Keratinocyte (primary cell): Measurements from ENCODE around the gene LGALS4.
"Not testable (repeated sequence)": the region's sequence is repeated elsewhere in the genome, so short reads cannot be mapped to it uniquely, and the experiment has no call there.

ENCODE experiments used
- EZH2 ChIP-seq: IDR thresholded peaks from one replicate; pipeline ENCODE4 v1.6.1; 2012; ENCODE audit warnings: inconsistent platforms, mild to moderate bottlenecking, low read length, moderate library complexity
- TF ChIP-seq, protein P1 (sequence below), 3 experiments: IDR thresholded peaks in 1 of 3; conservative IDR thresholded peaks in 1 of 3; optimal IDR thresholded peaks in 1 of 3; 2 replicates in 2 of 3; 3 replicates in 1 of 3; pipeline versions ENCODE3 to v1.5.1; 2011; ENCODE audit warnings: low read length in 3 of 3, mild to moderate bottlenecking in 3 of 3, moderate library complexity in 2 of 3, control low read depth in 1 of 3, inconsistent platforms in 1 of 3; ENCODE audit not compliant: insufficient read depth in 2 of 3; ENCODE audit errors: extremely low read depth in 1 of 3

DNA sequence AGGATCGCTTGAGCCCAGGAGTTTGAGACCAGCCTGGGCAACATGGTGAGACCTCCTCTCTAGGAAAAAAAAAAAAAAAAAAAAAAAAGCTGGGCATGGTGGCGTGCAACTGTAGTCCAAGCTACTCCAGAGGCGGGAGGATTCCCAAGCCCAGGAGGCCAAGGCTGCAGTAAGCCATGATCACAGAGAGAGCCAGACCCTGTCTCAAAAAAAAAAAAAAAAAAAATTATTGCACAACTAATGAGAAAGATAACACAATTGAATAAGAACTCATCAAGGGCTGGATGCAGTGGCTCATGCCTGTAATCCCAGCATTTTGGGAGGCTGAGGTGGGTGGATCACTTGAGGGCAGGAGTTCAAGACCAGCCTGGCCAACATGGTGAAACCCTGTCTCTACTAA lies 26.7 kb downstream of the LGALS4 start:
- TF ChIP-seq EZH2: not testable (repeated sequence)
- TF ChIP-seq, protein P1, sequence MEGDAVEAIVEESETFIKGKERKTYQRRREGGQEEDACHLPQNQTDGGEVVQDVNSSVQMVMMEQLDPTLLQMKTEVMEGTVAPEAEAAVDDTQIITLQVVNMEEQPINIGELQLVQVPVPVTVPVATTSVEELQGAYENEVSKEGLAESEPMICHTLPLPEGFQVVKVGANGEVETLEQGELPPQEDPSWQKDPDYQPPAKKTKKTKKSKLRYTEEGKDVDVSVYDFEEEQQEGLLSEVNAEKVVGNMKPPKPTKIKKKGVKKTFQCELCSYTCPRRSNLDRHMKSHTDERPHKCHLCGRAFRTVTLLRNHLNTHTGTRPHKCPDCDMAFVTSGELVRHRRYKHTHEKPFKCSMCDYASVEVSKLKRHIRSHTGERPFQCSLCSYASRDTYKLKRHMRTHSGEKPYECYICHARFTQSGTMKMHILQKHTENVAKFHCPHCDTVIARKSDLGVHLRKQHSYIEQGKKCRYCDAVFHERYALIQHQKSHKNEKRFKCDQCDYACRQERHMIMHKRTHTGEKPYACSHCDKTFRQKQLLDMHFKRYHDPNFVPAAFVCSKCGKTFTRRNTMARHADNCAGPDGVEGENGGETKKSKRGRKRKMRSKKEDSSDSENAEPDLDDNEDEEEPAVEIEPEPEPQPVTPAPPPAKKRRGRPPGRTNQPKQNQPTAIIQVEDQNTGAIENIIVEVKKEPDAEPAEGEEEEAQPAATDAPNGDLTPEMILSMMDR (optimal IDR thresholded peaks at IDR 0.05 in 1 of 3, IDR thresholded peaks at IDR 0.05 in 1 of 3, conservative IDR thresholded peaks at IDR 0.05 in 1 of 3; ENCODE audit: extremely low read depth in 1 of 3, insufficient read depth in 2 of 3, low read length in 3 of 3): not testable (repeated sequence)
